Measurements from ENCODE around the gene BICDL1. TPM values are rescaled to one million over a fixed set of nuclear protein-coding genes. Genes with fewer than 3 reads are reported as not detected.

The BICDL1 gene
- total and polyA plus RNA-seq, 2 donors (not counting 3 experiments of a cell fraction or from before 2014, with no cell fraction given) = 0.19 TPM; not detected in 1

GRCh38 chr12:119949594-119949993 lies 39.4 kb upstream of the BICDL1 start:
- dilution Hi-C loops (cut with MboI; ENCODE audit: extremely low pct_ligation_motif_present, low sequenced_read_pairs) = no loop called here
- TF ChIP-seq POLR2A (IDR thresholded peaks at IDR 0.05; ENCODE audit: low read depth, low read length) (no peak), CTCF (IDR thresholded peaks at IDR 0.05; ENCODE audit: extremely low read depth in 1 of 2, insufficient read depth in 1 of 2, low read depth in 1 of 2, low read length in 2 of 2) (no peak), EZH2 (IDR thresholded peaks at IDR 0.05; ENCODE audit: borderline replicate concordance, low read depth, low read length, severe bottlenecking) (no peak), POLR2AphosphoS5 (IDR thresholded peaks at IDR 0.05; ENCODE audit: insufficient read depth, low read depth, low read length) (no peak)
- BruUV-seq (replicated peaks) = no TSS peak

GRCh38 chr12:119956047-119956446 lies 33.0 kb upstream of the BICDL1 start:
- FAIRE-seq = no peak
- Histone ChIP-seq H3K36me3 (ENCODE audit: control insufficient read depth in 2 of 2, extremely low read depth in 1 of 2, insufficient read depth in 2 of 2, low read length in 2 of 2) (no peaks in the 10 kb centered on the region), H4K20me1 (replicated peaks; ENCODE audit: control insufficient read depth, extremely low read depth, insufficient read depth, low read length) (no peaks in the 10 kb centered on the region), H3K27ac (ENCODE audit: insufficient read depth, low read depth, low read length) (no peak overlapping the region), H3K4me1 (ENCODE audit: control insufficient read depth, extremely low read depth, insufficient read depth, low read length) (no peaks in the 10 kb centered on the region), H3K9ac (replicated peaks; ENCODE audit: extremely low read depth, insufficient read depth, low read length) (no peak overlapping the region), H3K9me3 (replicated peaks; ENCODE audit: control insufficient read depth, insufficient read depth, low read length) (no peaks in the 10 kb centered on the region), H3K27me3 (ENCODE audit: control insufficient read depth in 2 of 2, insufficient read depth in 2 of 2, low read length in 2 of 2) (no peaks in the 10 kb centered on the region), H3K4me3 (replicated peaks in 1 of 3; ENCODE audit: insufficient read depth in 1 of 3, low read depth in 1 of 3, low read length in 3 of 3) (no peak overlapping the region), H3K4me2 (ENCODE audit: insufficient read depth, low read length) (no peak overlapping the region), H3K79me2 (ENCODE audit: control insufficient read depth, insufficient read depth, low read length) (no peaks in the 10 kb centered on the region), H2AFZ (ENCODE audit: low read depth, low read length) (no peak overlapping the region), H3K9me1 (replicated peaks; ENCODE audit: control insufficient read depth, extremely low read depth, insufficient read depth, low read length) (no peaks in the 10 kb centered on the region)
- POLR2A ChIA-PET = no interaction called here
- dilution Hi-C loops (cut with MboI; ENCODE audit: extremely low pct_ligation_motif_present, low sequenced_read_pairs) (no loop called here), intact Hi-C loops (cut with micrococcal nuclease) (no loop called here)
- DNase-seq (ENCODE audit: low read depth, low spot score) = no peak
- TF ChIP-seq JUN (IDR thresholded peaks at IDR 0.05; ENCODE audit: borderline replicate concordance, insufficient read depth, insufficient read length, low read depth) (no peak), FOS (IDR thresholded peaks at IDR 0.05; ENCODE audit: borderline replicate concordance, insufficient read depth, low read length) (no peak), MAX (IDR thresholded peaks at IDR 0.05; ENCODE audit: insufficient read depth, insufficient read length) (no peak), POLR2AphosphoS5 (IDR thresholded peaks at IDR 0.05; ENCODE audit: insufficient read depth, low read depth, low read length) (no peak), CTCF (IDR thresholded peaks at IDR 0.05; ENCODE audit: extremely low read depth in 1 of 2, insufficient read depth in 1 of 2, low read depth in 1 of 2, low read length in 2 of 2) (no peak), EZH2 (IDR thresholded peaks at IDR 0.05; ENCODE audit: borderline replicate concordance, low read depth, low read length, severe bottlenecking) (no peak), MYC (IDR thresholded peaks at IDR 0.05; ENCODE audit: low read depth, low read length) (no peak), POLR2A (IDR thresholded peaks at IDR 0.05; ENCODE audit: low read depth, low read length) (no peak), GATA2 (IDR thresholded peaks at IDR 0.05; ENCODE audit: insufficient read depth, insufficient read length, low read depth, low read length) (no peak)
- CTCF ChIA-PET = no interaction called here
- no TSS peak for BruUV-seq (replicated peaks)

More at GRCh38 chr12:119949594-119949993, 39.4 kb upstream of the BICDL1 start:
- no peak for DNase-seq (ENCODE audit: low read depth, low spot score)
- POLR2A ChIA-PET = no interaction called here
- intact Hi-C loops (cut with micrococcal nuclease) = no loop called here
- H3K9ac ChIP-seq (replicated peaks; ENCODE audit: extremely low read depth, insufficient read depth, low read length) = no peak overlapping the region
- no peaks in the 10 kb centered on the region for H3K9me3 ChIP-seq (replicated peaks; ENCODE audit: control insufficient read depth, insufficient read depth, low read length)
- no peaks in the 10 kb centered on the region for H3K27me3 ChIP-seq (ENCODE audit: control insufficient read depth in 2 of 2, insufficient read depth in 2 of 2, low read length in 2 of 2)
- no peaks in the 10 kb centered on the region for H3K36me3 ChIP-seq (ENCODE audit: control insufficient read depth in 2 of 2, extremely low read depth in 1 of 2, insufficient read depth in 2 of 2, low read length in 2 of 2)
- H3K4me1 ChIP-seq (ENCODE audit: control insufficient read depth, extremely low read depth, insufficient read depth, low read length) = no peaks in the 10 kb centered on the region
- no peaks in the 10 kb centered on the region for H3K79me2 ChIP-seq (ENCODE audit: control insufficient read depth, insufficient read depth, low read length)
- no peak for FAIRE-seq
- no peak overlapping the region for H3K4me2 ChIP-seq (ENCODE audit: insufficient read depth, low read length)
- H4K20me1 ChIP-seq (replicated peaks; ENCODE audit: control insufficient read depth, extremely low read depth, insufficient read depth, low read length) = no peaks in the 10 kb centered on the region
- CTCF ChIA-PET = interaction anchor here (1.4 kb wide), 1 partner anchor 11 kb away, joined by 4 read pairs; no protein-coding TSS in a partner anchor
- no peaks in the 10 kb centered on the region for H3K9me1 ChIP-seq (replicated peaks; ENCODE audit: control insufficient read depth, extremely low read depth, insufficient read depth, low read length)
- H3K4me3 ChIP-seq (replicated peaks in 1 of 3; ENCODE audit: insufficient read depth in 1 of 3, low read depth in 1 of 3, low read length in 3 of 3) = no peak overlapping the region
- no peak overlapping the region for H3K27ac ChIP-seq (ENCODE audit: insufficient read depth, low read depth, low read length)
- H2AFZ ChIP-seq (ENCODE audit: low read depth, low read length) = no peak overlapping the region

Measured in endothelial cell of umbilical vein (primary cell).